K562 (cell line): ENCODE results near the gene RRBP1.

Source experiments
- CHD1 ChIP-seq: fragments of 200-600 bp; sonication (generic); IDR thresholded peaks from one replicate; pipeline ENCODE4 v1.6.1; 2012; ENCODE audit warnings: mild to moderate bottlenecking, moderate library complexity, low read length, inconsistent platforms
- SMARCC2 ChIP-seq: fragments of 450-650 bp; IDR thresholded peaks from 2 replicates; pipeline ENCODE4 v1.6.1; 2017; ENCODE audit warnings: antibody characterized with exemption, moderate library complexity, mild to moderate bottlenecking, low read depth

GRCh38 chr20:17569616-17570346 lies 112.3 kb downstream of the RRBP1 start, which contains the start of gene DSTN:
- peak; percentile 54 for TF ChIP-seq CHD1
- no peak for TF ChIP-seq SMARCC2
